Bronchial epithelial cell (primary cell): ENCODE data around the gene PREX1. TPM values are rescaled to one million over a fixed set of nuclear protein-coding genes. Genes with fewer than 3 reads are reported as not detected.

ENCODE experiments used
- DNase-seq: peaks from one replicate; pipeline ENCODE4 v3.0.0-alpha.2; 2010; ENCODE audit warnings: low read depth
- FAIRE-seq: peaks from 2 replicates; lab custom pipeline; 2011; peaks lifted over from hg19 to GRCh38; lab: Jason Lieb, UNC
- H3K27me3 ChIP-seq: 2 replicates; pipeline ENCODE4 v1.5.1; 2011; ENCODE audit warnings: low read length; ENCODE audit not compliant: control insufficient read depth, insufficient read depth
- H3K36me3 ChIP-seq: 2 replicates; pipeline ENCODE4 v1.5.1; 2011; ENCODE audit warnings: low read length; ENCODE audit not compliant: control insufficient read depth, insufficient read depth
- H3K4me3 ChIP-seq: 2 replicates; pipeline ENCODE4 v1.5.1; 2011; ENCODE audit warnings: mild to moderate bottlenecking, low read depth, low read length, control low read depth
- total RNA-seq: library from RNA; depleted of rRNA; stranded (reverse); fragments of >200 nt; gene quantifications from 2 replicates; pipeline ENCODE4 v1.2.1, GENCODE V29; 2014
- TF ChIP-seq, protein P1 (sequence below): IDR thresholded peaks from 2 replicates; pipeline ENCODE4 v1.5.1; 2011; ENCODE audit warnings: mild to moderate bottlenecking, moderate library complexity, low read length, control low read depth, inconsistent platforms; ENCODE audit not compliant: insufficient read depth, severe bottlenecking

The PREX1 gene
- total RNA-seq, 1 donor from 2014 or later: under 0.01 TPM

DNA sequence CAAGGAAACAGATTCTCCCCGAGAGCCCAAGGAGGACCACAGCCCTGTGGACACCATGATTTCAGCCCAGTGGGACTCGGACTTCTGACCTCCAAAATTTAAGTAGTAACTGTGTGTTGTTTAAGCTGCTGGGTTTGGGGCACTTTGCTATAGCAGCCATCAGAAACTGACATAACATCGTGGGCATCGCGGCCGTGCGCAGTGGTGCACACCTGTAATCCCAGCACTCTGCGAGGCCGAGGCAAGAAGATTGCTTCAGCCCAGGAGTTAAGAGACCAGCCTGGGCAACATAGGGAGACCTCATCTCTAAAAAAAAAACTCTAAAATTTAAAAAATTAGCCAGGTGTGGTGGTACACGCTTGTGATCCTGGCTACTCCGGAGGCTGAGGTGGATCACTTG, 175.8 kb downstream of the PREX1 start:
- Histone ChIP-seq H3K4me3 (no peak overlapping the region), H3K27me3 (no peaks in the 10 kb centered on the region), H3K36me3 (no peaks in the 10 kb centered on the region)
- DNase-seq (no peak), FAIRE-seq (no peak)
- TF ChIP-seq, protein P1, sequence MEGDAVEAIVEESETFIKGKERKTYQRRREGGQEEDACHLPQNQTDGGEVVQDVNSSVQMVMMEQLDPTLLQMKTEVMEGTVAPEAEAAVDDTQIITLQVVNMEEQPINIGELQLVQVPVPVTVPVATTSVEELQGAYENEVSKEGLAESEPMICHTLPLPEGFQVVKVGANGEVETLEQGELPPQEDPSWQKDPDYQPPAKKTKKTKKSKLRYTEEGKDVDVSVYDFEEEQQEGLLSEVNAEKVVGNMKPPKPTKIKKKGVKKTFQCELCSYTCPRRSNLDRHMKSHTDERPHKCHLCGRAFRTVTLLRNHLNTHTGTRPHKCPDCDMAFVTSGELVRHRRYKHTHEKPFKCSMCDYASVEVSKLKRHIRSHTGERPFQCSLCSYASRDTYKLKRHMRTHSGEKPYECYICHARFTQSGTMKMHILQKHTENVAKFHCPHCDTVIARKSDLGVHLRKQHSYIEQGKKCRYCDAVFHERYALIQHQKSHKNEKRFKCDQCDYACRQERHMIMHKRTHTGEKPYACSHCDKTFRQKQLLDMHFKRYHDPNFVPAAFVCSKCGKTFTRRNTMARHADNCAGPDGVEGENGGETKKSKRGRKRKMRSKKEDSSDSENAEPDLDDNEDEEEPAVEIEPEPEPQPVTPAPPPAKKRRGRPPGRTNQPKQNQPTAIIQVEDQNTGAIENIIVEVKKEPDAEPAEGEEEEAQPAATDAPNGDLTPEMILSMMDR: no peak

DNA sequence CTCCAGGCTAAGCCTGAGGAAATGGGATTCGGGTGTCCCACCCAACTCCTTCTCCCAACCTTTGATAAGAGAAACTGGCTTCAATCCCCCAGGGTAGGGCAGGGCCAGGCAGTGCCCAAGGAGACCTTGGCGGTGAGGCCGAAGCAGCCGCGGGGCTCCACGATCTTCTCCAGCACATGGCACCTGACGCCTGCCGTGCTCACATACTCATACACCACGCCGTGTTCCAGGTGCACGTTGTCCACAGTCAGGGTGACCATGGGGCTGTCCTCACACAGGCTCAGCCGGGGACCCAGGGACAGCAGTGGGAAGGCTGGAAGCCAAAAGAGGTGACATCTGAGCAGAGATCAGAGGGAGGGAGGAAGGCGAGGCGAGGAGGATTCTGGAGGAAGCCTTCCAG, 176.5 kb downstream of the PREX1 start:
- FAIRE-seq: no peak
- no peaks in the 10 kb centered on the region for H3K36me3 ChIP-seq
- no peak for DNase-seq
- no peaks in the 10 kb centered on the region for H3K27me3 ChIP-seq
- no peak overlapping the region for H3K4me3 ChIP-seq
- TF ChIP-seq, protein P1: no peak

DNA sequence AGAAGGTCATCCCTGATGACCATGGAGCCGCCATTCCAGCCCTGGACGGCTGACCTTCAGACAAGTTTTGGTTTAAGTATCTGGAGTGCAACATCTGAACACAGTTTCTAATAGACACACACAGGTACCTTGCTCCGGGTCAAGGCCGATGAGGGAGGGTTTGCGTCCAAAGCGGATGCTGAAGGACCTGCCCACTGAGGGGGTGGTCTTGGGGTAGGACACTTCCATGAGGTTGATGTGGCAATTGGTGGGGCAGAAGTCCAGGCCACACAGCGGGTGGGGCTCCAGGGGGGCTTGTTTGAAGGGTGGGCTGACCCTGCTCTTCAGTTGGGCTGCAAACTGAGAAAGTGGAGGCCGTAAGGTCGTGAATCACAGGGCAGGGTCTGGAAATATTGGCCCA, 177.9 kb downstream of the PREX1 start:
- no peaks in the 10 kb centered on the region for H3K27me3 ChIP-seq
- FAIRE-seq (no peak), DNase-seq (no peak)
- no peak overlapping the region for H3K4me3 ChIP-seq
- TF ChIP-seq, protein P1: no peak
- H3K36me3 ChIP-seq: no peaks in the 10 kb centered on the region

DNA sequence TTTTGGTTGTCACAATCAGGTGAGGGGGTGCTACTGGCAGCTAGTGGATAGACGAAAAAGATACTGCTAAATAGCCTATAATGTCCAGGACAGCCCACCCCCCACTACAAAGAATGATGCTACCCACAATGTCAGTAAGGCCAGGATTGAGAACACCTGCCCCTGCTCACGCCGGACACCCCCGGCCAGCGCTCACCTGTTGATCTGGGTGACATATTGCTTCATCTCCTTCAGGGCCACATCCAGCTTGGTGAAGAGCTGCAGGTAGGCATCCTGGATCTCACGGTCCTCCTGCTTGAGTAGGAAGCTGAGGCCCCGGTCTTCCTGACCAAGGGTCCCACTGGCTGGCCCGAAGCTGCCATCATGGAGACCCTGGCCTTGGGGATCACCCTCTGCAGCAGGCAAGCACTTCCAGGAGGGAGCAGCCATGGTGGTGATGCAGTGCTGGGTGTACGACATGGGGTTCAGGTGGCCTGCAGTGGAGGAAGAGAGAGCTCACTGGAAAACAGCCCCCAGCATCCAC, 178.6 kb downstream of the PREX1 start:
- Histone ChIP-seq H3K4me3 (no peak overlapping the region), H3K36me3 (no peaks in the 10 kb centered on the region), H3K27me3 (no peaks in the 10 kb centered on the region)
- DNase-seq (no peak), FAIRE-seq (no peak)
- TF ChIP-seq, protein P1: no peak

DNA sequence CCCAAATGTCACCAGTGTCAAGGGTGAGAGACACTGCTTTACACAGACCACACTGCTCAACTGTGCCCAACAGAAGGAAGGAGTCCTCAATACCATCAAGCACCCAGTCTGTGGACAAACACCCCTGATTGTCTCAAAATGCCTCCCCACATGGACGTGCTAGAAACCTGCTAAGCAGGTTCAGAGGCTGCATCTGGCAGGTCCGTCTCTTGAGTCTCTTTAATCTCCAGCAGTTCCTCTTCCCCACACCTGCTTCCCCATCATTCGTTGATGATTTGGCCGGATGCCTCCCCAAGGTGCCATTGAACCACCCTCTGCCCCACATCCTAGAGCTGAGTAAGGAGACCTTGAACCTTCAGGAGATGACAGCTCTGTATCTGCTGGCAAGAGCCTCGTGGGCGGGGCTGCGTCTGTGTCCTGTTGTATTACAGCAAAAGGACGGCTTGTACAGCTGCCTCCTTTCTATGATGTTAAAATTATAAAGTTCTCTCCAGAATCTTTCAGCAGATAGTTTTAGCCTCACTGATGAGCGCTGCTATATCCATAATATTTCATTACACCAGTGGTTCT, 179.2 kb downstream of the PREX1 start:
- TF ChIP-seq, protein P1: no peak
- DNase-seq: peak; percentile 4
- H3K36me3 ChIP-seq: no peaks in the 10 kb centered on the region

DNA sequence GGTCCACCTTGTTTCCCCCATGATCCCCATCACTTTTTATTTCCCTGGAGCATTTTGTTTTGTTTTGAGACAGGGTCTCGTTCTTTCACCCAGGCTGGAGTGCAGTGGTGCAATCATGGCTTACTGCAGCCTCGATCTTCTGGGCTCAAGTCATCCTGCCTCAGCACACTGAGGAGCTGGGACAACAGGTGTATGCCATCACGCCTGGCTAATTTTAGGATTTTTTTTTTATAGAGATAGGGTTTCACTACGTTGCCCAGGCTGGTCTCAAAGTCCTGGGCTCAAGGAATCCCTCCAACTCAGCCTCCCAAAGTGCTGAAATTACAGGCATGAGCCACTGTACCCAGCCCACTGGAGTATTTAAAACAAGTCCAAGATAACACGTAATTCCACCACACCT, 179.9 kb downstream of the PREX1 start:
- Histone ChIP-seq H3K36me3 (no peaks in the 10 kb centered on the region), H3K27me3 (no peaks in the 10 kb centered on the region), H3K4me3 (no peak overlapping the region)
- FAIRE-seq (no peak), DNase-seq (no peak)
- TF ChIP-seq, protein P1: no peak

More for the DNA sequence above, 179.2 kb downstream of the PREX1 start:
- H3K27me3 ChIP-seq: no peaks in the 10 kb centered on the region
- peak; percentile 36 for FAIRE-seq
- no peak overlapping the region for H3K4me3 ChIP-seq
